ENCODE data around the gene ZBTB33. TPM values are rescaled to one million over a fixed set of nuclear protein-coding genes. Genes with fewer than 3 reads are reported as not detected.

The ZBTB33 gene
- total RNA-seq, 1 experiment from 2014 or later, result 16.2 TPM

DNA sequence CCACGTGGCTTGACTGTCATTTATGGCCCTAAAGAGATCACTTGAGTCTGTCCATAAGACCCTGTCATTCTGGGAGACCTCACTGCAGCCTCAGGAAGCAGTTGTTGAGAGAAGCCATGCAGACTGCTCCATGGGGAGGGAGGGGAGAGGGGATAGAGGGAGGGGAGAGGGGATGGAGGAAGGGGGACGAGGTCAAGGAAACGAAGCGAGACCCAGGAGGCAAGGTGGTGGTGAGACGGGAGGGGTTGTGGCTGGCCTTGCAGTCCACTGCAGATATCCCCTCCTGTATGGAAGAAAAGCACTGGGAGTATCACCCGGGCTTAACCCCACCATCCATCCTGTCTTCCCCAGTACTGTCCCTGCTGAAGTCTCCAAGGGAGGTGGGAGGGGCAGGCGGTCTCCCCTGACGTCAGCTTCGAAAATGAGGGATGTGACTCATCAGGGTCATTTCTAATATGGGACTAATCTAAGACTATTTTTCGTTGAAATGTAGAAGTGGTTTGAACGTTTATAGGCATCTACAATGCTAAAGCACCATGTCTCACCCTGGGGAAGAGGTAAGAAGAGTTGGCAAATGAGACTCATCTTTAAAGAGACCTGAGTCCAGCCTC, 55.0 kb downstream of the ZBTB33 start:
- H3K9me3 Mint-ChIP-seq, result no peaks in the 10 kb centered on the region
- no peaks in the 10 kb centered on the region for H3K36me3 Mint-ChIP-seq
- peaks cover 57% of the 10 kb centered on the region for H3K4me1 Mint-ChIP-seq
- no peak for ATAC-seq
- DNase-seq (ENCODE audit: low spot score), result no peak
- peak overlapping the region; percentile 47 for H3K4me3 Mint-ChIP-seq
- no peak overlapping the region for H3K27ac Mint-ChIP-seq
- TF ChIP-seq GTF2I (CRISPR knock-in tag; conservative IDR thresholded peaks at IDR 0.05) (no peak), AR (CRISPR knock-in tag; IDR thresholded peaks at IDR 0.05) (no peak)
- ChIA-PET CTCF (interaction anchor here (1.1 to 1.3 kb wide), 3 partner anchors 14 to 180 kb away, joined by 3 to 4 read pairs (median 3); no protein-coding TSS in a partner anchor), POLR2A (interaction anchor here (0.6 kb wide), 1 partner anchor 160 kb away, joined by 3 read pairs; no protein-coding TSS in a partner anchor)
- H3K27me3 Mint-ChIP-seq (ENCODE audit: low read depth), result peaks cover 68% of the 10 kb centered on the region

GRCh38 chrX:120306630-120307029, 56.0 kb downstream of the ZBTB33 start:
- no peak for TF ChIP-seq USF2 (CRISPR knock-in tag; IDR thresholded peaks at IDR 0.05)
- no peak for TF ChIP-seq MYBL2 (CRISPR knock-in tag; IDR thresholded peaks at IDR 0.05)
- TF ChIP-seq RORB (CRISPR knock-in tag; IDR thresholded peaks at IDR 0.05), result no peak
- no peak for TF ChIP-seq CBFB (CRISPR knock-in tag; IDR thresholded peaks at IDR 0.05; ENCODE audit: low read depth)
- no peak for TF ChIP-seq ATF3 (CRISPR knock-in tag; conservative IDR thresholded peaks at IDR 0.05)
- no peak for TF ChIP-seq E2F1 (CRISPR knock-in tag; IDR thresholded peaks at IDR 0.05)
- TF ChIP-seq KAT7 (CRISPR knock-in tag; IDR thresholded peaks at IDR 0.05; ENCODE audit: borderline replicate concordance), result no peak
- TF ChIP-seq ERG (CRISPR knock-in tag; IDR thresholded peaks at IDR 0.05), result no peak
- TF ChIP-seq, protein P1, sequence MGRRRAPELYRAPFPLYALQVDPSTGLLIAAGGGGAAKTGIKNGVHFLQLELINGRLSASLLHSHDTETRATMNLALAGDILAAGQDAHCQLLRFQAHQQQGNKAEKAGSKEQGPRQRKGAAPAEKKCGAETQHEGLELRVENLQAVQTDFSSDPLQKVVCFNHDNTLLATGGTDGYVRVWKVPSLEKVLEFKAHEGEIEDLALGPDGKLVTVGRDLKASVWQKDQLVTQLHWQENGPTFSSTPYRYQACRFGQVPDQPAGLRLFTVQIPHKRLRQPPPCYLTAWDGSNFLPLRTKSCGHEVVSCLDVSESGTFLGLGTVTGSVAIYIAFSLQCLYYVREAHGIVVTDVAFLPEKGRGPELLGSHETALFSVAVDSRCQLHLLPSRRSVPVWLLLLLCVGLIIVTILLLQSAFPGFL (CRISPR knock-in tag; IDR thresholded peaks at IDR 0.05; ENCODE audit: borderline replicate concordance), result no peak
- no peak for TF ChIP-seq ZNF512 (CRISPR knock-in tag; IDR thresholded peaks at IDR 0.05; ENCODE audit: borderline replicate concordance)
- TF ChIP-seq ZSCAN18 (CRISPR knock-in tag; IDR thresholded peaks at IDR 0.05), result no peak
- TF ChIP-seq TEAD1 (CRISPR knock-in tag; IDR thresholded peaks at IDR 0.05), result no peak
- TF ChIP-seq ZNF532 (CRISPR knock-in tag; IDR thresholded peaks at IDR 0.05; ENCODE audit: borderline replicate concordance), result no peak
- H3K27ac Mint-ChIP-seq, result no peak overlapping the region
- CTCF ChIA-PET, result interaction anchor here (1.1 to 1.3 kb wide), 3 partner anchors 13 to 179 kb away, joined by 3 to 4 read pairs (median 3); no protein-coding TSS in a partner anchor

More at GRCh38 chrX:120306630-120307029, 56.0 kb downstream of the ZBTB33 start:
- Mint-ChIP-seq H3K9me3 (no peaks in the 10 kb centered on the region), H3K4me1 (peaks cover 57% of the 10 kb centered on the region), H3K27me3 (ENCODE audit: low read depth) (peaks cover 78% of the 10 kb centered on the region), H3K4me3 (no peak overlapping the region), H3K36me3 (no peaks in the 10 kb centered on the region)
- DNase-seq (ENCODE audit: low spot score), result no peak
- ATAC-seq, result no peak
- POLR2A ChIA-PET, result no interaction called here
